Ishikawa (cell line): Measurements from ENCODE around the gene PDE7B.

Experiments used
- CEBPB ChIP-seq: IDR thresholded peaks from 2 replicates; pipeline ENCODE4 v1.6.1; 2012
- CREB1 ChIP-seq: IDR thresholded peaks from 2 replicates; pipeline ENCODE4 v1.6.1; 2012; ENCODE audit warnings: low read depth
- EGR1 ChIP-seq: IDR thresholded peaks from 2 replicates; pipeline ENCODE4 v1.6.1; 2012
- EP300 ChIP-seq: IDR thresholded peaks from 2 replicates; pipeline ENCODE4 v1.6.1; 2012; ENCODE audit warnings: borderline replicate concordance
- FOXM1 ChIP-seq: IDR thresholded peaks from 2 replicates; pipeline ENCODE4 v1.6.1; 2012; ENCODE audit warnings: low read depth, borderline replicate concordance
- NFIC ChIP-seq: IDR thresholded peaks from 2 replicates; pipeline ENCODE4 v1.6.1; 2012
- RAD21 ChIP-seq: IDR thresholded peaks from 2 replicates; pipeline ENCODE4 v1.6.1; 2012; ENCODE audit warnings: low read depth
- TAF1 ChIP-seq: IDR thresholded peaks from 2 replicates; pipeline ENCODE4 v1.6.1; 2012; ENCODE audit warnings: low read depth, mild to moderate bottlenecking
- YY1 ChIP-seq: IDR thresholded peaks from 2 replicates; pipeline ENCODE4 v1.6.1; 2012; ENCODE audit warnings: low read depth
- ZBTB7A ChIP-seq: IDR thresholded peaks from 2 replicates; pipeline ENCODE4 v1.6.1; 2012; ENCODE audit warnings: low read depth
- TF ChIP-seq, protein P1 (sequence below): IDR thresholded peaks from 2 replicates; pipeline ENCODE4 v1.6.1; 2012

GRCh38 chr6:136112262-136112661, 260.8 kb downstream of the PDE7B start:
- TF ChIP-seq ZBTB7A (no peak), RAD21 (no peak), EGR1 (no peak), FOXM1 (no peak), EP300 (no peak), CREB1 (no peak), YY1 (no peak), CEBPB (no peak), TAF1 (no peak), NFIC (no peak)
- TF ChIP-seq, protein P1, sequence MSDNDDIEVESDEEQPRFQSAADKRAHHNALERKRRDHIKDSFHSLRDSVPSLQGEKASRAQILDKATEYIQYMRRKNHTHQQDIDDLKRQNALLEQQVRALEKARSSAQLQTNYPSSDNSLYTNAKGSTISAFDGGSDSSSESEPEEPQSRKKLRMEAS, result no peak
